Endodermal cell (in vitro differentiated cells): ENCODE results near the gene U2AF1L4. TPM values are rescaled to one million over a fixed set of nuclear protein-coding genes. Genes with fewer than 3 reads are reported as not detected.

ENCODE experiments used
- DNase-seq: peaks from one replicate; pipeline ENCODE4 v3.0.0-alpha.2; 2017
- H3K27ac ChIP-seq: 2 replicates; pipeline ENCODE4 v1.5.1; 2013; ENCODE audit warnings: mild to moderate bottlenecking, low read depth, low read length, moderate library complexity
- H3K27me3 ChIP-seq: 2 replicates; pipeline ENCODE4 v1.6.1; 2013; ENCODE audit warnings: mild to moderate bottlenecking, low read length, moderate library complexity; ENCODE audit not compliant: insufficient read depth, control insufficient read depth, poor library complexity, severe bottlenecking
- H3K36me3 ChIP-seq: 2 replicates; pipeline ENCODE4 v1.7.0; 2013; ENCODE audit warnings: mild to moderate bottlenecking, low read length, moderate library complexity; ENCODE audit not compliant: control insufficient read depth, insufficient read depth
- H3K4me1 ChIP-seq: one replicate; pipeline ENCODE4 v1.7.0; 2013; ENCODE audit warnings: low read length; ENCODE audit not compliant: control insufficient read depth, insufficient read depth
- H3K4me3 ChIP-seq: 2 replicates; pipeline ENCODE4 v1.5.1; 2013; ENCODE audit warnings: mild to moderate bottlenecking, low read length, moderate library complexity
- H3K9ac ChIP-seq: 2 replicates; pipeline ENCODE4 v1.6.1; 2013; ENCODE audit warnings: mild to moderate bottlenecking, low read length, moderate library complexity; ENCODE audit not compliant: poor library complexity, severe bottlenecking; ENCODE audit errors: extremely low read depth
- H3K9me3 ChIP-seq: 2 replicates; pipeline ENCODE4 v1.6.1; 2013; ENCODE audit warnings: mild to moderate bottlenecking, low read length, moderate library complexity; ENCODE audit not compliant: control insufficient read depth
- H3K27ac Mint-ChIP-seq: 2 replicates; pipeline ENCODE4 v1.8.0; 2020; ENCODE audit warnings: mixed read lengths
- H3K27me3 Mint-ChIP-seq: 2 replicates; pipeline ENCODE4 v1.8.0; 2021; ENCODE audit warnings: mild to moderate bottlenecking, mixed read lengths; ENCODE audit not compliant: insufficient read depth
- H3K36me3 Mint-ChIP-seq: 2 replicates; pipeline ENCODE4 v1.8.0; 2020; ENCODE audit warnings: low read depth, mixed read lengths
- H3K4me1 Mint-ChIP-seq: 2 replicates; pipeline ENCODE4 v1.8.0; 2020; ENCODE audit warnings: mixed read lengths
- H3K4me3 Mint-ChIP-seq: 2 replicates; pipeline ENCODE4 v1.8.0; 2020; ENCODE audit warnings: mild to moderate bottlenecking, moderate library complexity, mixed read lengths
- H3K9me3 Mint-ChIP-seq: 2 replicates; pipeline ENCODE4 v1.8.0; 2020; ENCODE audit warnings: mild to moderate bottlenecking, mixed read lengths
- WGBS, 2 experiments: methylation state at CpG; one replicate each; pipeline versions ENCODE4 v1.1.5 to v1.1.7; 2013; ENCODE audit warnings: missing lambda C conversion rate in 2 of 2, mixed read lengths in 1 of 2; ENCODE audit not compliant: insufficient coverage in 1 of 2, insufficient read length in 1 of 2; 5-methylcytosine and 5-hydroxymethylcytosine counted together
- total RNA-seq, 2 donors: library from RNA; stranded (reverse); fragmentation: NEBNext Ultra II Directional in 1 of 2; extraction: Animal tissue kit (Norgen Biotek cat#: 25700) in 1 of 2; gene quantifications; 2 replicates in 1 of 2; 3 replicates in 1 of 2; pipeline ENCODE4 v1.2.1, GENCODE V29; 2021
- TF ChIP-seq, protein P1 (sequence below): fragments of 200-600 bp; sonication (generic); conservative IDR thresholded peaks from 2 replicates; pipeline ENCODE4 v1.5.0; 2021; ENCODE audit warnings: antibody characterized with exemption, mild to moderate bottlenecking

The U2AF1L4 gene
- total RNA-seq, 2 donors from 2014 or later = 17.3 to 23.2 TPM

DNA sequence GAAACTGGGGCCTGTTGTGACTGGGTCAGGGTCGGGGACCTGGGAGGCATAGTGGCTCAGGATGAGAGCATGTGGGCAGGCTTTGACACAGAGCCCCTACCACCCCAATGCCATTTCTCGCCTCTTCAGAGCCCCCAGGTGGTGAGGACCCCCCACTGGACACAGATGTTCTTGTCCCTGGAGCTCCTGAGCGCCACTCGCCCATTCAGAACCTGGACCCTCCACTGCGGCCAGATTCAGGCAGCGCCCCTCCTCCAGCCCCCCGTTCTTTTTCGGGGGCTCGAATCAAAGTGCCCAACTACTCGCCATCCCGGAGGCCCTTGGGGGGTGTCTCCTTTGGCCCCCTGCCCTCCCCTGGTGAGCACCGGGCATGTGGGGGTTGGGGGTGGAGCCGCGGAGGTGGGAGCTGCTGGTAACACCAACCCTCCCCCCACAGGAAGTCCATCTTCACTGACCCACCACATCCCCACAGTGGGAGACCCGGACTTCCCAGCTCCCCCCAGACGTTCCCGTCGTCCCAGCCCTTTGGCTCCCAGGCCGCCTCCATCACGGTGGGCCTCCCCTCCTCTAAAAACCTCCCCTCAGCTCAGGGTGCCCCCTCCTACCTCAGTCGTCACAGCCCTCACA, 13.3 kb downstream of the U2AF1L4 start:
- no peak overlapping the region for H3K27ac Mint-ChIP-seq
- H3K36me3 Mint-ChIP-seq = peaks cover 73% of the 10 kb centered on the region
- TF ChIP-seq, protein P1, sequence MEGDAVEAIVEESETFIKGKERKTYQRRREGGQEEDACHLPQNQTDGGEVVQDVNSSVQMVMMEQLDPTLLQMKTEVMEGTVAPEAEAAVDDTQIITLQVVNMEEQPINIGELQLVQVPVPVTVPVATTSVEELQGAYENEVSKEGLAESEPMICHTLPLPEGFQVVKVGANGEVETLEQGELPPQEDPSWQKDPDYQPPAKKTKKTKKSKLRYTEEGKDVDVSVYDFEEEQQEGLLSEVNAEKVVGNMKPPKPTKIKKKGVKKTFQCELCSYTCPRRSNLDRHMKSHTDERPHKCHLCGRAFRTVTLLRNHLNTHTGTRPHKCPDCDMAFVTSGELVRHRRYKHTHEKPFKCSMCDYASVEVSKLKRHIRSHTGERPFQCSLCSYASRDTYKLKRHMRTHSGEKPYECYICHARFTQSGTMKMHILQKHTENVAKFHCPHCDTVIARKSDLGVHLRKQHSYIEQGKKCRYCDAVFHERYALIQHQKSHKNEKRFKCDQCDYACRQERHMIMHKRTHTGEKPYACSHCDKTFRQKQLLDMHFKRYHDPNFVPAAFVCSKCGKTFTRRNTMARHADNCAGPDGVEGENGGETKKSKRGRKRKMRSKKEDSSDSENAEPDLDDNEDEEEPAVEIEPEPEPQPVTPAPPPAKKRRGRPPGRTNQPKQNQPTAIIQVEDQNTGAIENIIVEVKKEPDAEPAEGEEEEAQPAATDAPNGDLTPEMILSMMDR = no peak
- H3K4me3 Mint-ChIP-seq = no peak overlapping the region
- H3K27me3 ChIP-seq = no peaks in the 10 kb centered on the region
- no peak overlapping the region for H3K9ac ChIP-seq
- no peaks in the 10 kb centered on the region for H3K9me3 Mint-ChIP-seq
- DNase-seq = no peak
- H3K4me3 ChIP-seq = no peak overlapping the region
- 92 to 93% methylated on average over 5 to 19 of the region's 21 CpGs for WGBS, 2 experiments
- peaks cover 74% of the 10 kb centered on the region for H3K36me3 ChIP-seq
- H3K4me1 Mint-ChIP-seq = no peaks in the 10 kb centered on the region
- no peaks in the 10 kb centered on the region for H3K4me1 ChIP-seq
- H3K27me3 Mint-ChIP-seq = no peaks in the 10 kb centered on the region
- H3K9me3 ChIP-seq = no peaks in the 10 kb centered on the region
- no peak overlapping the region for H3K27ac ChIP-seq

DNA sequence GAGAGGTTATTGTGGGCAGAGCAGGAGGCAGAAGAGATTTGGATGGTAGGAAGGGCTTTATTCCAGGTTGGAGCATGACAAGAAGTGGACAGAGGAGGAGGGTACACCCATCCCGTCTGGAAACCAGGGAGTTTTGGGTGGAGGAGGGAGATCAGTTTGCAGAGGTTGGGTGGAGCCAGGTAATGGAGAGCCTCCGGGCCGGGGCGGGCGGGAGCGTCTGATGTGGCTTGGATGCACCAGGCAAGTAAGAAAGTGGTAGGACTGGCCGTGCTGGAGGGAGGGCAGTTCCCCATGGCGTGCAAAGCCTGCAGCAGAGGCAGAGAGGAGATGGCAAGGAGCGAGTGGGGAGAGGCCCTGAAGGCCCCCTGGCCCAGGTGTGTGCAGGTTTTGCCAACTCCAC, 13.9 kb downstream of the U2AF1L4 start:
- Mint-ChIP-seq H3K36me3 (peaks cover 72% of the 10 kb centered on the region), H3K4me3 (no peak overlapping the region), H3K4me1 (no peaks in the 10 kb centered on the region), H3K27me3 (no peaks in the 10 kb centered on the region), H3K27ac (no peak overlapping the region), H3K9me3 (no peaks in the 10 kb centered on the region)
- Histone ChIP-seq H3K9me3 (no peaks in the 10 kb centered on the region), H3K36me3 (peaks cover 71% of the 10 kb centered on the region), H3K4me3 (no peak overlapping the region), H3K4me1 (no peaks in the 10 kb centered on the region), H3K27ac (no peak overlapping the region), H3K27me3 (no peaks in the 10 kb centered on the region), H3K9ac (no peak overlapping the region)
- no peak for DNase-seq
- TF ChIP-seq, protein P1 = no peak
- 91 to 100% methylated on average over 2 to 9 of the region's 9 CpGs for WGBS, 2 experiments

GRCh38 chr19:35730326-35730725, 14.9 kb downstream of the U2AF1L4 start:
- no peak overlapping the region for H3K27ac ChIP-seq
- 92 to 93% methylated on average over 18 of the region's 18 CpGs for WGBS, 2 experiments
- DNase-seq = no peak
- H3K9ac ChIP-seq = no peak overlapping the region
- TF ChIP-seq, protein P1 = no peak
- Mint-ChIP-seq H3K27ac (no peak overlapping the region), H3K4me1 (no peaks in the 10 kb centered on the region), H3K4me3 (no peak overlapping the region), H3K36me3 (peaks cover 74% of the 10 kb centered on the region), H3K27me3 (no peaks in the 10 kb centered on the region), H3K9me3 (no peaks in the 10 kb centered on the region)
- no peak overlapping the region for H3K4me3 ChIP-seq
- H3K27me3 ChIP-seq = no peaks in the 10 kb centered on the region
- H3K9me3 ChIP-seq = no peaks in the 10 kb centered on the region
- no peaks in the 10 kb centered on the region for H3K4me1 ChIP-seq
- peaks cover 73% of the 10 kb centered on the region for H3K36me3 ChIP-seq
